Stimulated activated CD8-positive, alpha-beta memory T cell treated with anti-CD3 and anti-CD28 coated beads, Interleukin-4, amount 100 ng/mL, for 1 hour (primary cell): ENCODE data around the gene FAM117A.

Experiments used
- DNase-seq, 2 donors: peaks; one replicate each; pipeline ENCODE4 v3.0.0-alpha.2; 2020; ENCODE audit warnings: low read depth in 2 of 2, low spot score in 1 of 2

FAM117A gene

GRCh38 chr17:49708515-49709183 is 55.3 kb downstream of the FAM117A start:
- no peak for DNase-seq

DNA sequence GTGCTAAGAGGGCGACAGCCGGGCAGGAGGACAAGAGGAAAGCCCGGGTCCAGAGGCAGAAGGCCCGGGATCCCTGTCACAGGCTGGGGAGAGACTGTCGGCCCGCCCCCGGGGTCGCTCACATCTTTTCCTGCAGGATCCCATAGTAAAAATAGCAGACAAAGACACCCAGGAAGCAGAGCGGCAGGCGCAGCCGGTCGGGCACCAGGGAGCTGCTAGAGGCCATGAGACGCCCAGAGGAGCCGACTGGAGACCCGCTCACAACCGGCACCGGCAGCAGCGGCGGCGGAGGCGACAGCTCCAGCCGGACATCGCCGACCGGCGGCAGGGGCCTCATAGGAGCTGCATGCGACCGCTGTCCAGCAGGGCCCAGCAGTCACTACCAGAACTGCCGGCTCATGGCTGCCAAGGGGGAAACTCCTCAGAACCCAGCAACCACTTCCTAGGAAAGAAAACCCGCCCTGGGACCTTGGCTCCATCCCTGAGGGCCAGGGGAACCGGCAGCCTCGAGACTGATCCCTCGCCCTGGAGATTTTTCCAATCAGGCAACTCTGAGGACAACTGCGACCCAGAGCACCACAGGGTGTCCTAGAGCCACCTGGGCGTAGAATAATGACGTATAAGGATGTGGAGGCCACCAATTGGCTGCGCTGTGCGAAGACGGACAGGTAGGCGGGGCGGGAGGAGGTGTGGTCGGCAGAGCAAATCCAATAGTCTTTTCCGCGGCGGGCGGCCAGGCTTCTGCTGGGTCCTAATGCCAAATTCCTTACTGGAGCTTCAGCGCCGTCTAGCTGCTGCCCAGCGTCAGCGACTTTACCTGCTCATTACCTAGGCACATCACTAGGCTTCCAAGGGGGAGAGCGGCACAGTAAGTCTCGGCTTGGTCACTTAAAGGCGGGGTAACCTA is 56.1 kb downstream of the FAM117A start, which contains the start of gene SLC35B1:
Gene SLC35B1, minus strand, starts transcription at position 357 of the 907 bp plus-strand sequence. Its CDS starts 131 bp downstream, at position 226.
- peak; percentile 93 to 96 for DNase-seq

GRCh38 chr17:49707246-49707607 is 56.7 kb downstream of the FAM117A start:
- DNase-seq: no peak

DNA sequence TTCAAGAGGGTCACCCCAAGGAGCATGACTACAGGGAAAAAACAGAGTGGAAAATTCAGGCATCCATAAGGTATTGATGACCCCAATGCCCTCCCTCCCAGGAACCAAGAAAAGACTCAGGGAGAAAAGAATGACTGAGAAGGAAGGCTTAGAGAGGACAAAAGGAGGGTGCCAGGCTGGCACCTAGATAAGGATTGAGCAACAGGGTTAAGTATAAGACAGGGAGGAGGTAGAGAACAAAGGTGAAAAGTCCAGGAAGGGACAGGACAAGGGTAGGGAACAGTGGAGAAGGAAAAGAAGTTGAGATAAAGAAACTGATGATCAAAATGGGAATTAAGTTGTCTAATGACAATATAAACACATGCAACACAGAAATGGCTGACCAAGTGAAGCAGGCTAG is 58.7 kb downstream of the FAM117A start:
- no peak for DNase-seq

GRCh38 chr17:49703557-49704277 is 60.2 kb downstream of the FAM117A start:
- no peak for DNase-seq

- no peak for DNase-seq
Observed at GRCh38 chr17:49700960-49701359, 63.0 kb downstream of the FAM117A start.

GRCh38 chr17:49699966-49700575 is 63.9 kb downstream of the FAM117A start:
- no peak for DNase-seq

GRCh38 chr17:49698005-49698404 is 65.9 kb downstream of the FAM117A start:
- no peak for DNase-seq

DNA sequence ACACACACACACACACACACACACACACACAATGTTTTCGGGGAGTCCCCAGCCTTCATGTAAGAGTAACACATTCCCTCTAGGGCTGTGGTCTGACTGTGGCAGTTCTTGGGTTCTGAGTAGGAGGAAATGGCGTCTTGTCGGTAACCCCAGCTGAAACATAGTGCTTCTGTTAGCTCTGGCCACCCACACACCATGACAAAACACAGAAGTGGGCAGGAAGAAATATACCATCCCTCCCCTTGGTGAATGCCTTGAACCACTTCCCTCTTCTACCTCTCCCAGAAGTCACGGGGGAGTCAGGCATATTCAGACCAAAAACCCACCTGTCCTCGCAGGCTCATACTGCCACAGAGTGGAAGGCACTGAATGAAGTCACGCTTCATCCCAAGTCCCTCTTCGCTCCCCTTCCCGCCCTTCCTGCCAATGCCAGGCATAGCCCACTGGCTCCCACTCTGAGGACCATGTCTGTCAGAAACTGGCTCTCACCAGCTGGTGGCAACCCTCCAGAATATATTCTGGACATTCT is 67.6 kb downstream of the FAM117A start:
- DNase-seq: no peak

GRCh38 chr17:49695698-49696232 is 68.2 kb downstream of the FAM117A start:
- DNase-seq: no peak

DNA sequence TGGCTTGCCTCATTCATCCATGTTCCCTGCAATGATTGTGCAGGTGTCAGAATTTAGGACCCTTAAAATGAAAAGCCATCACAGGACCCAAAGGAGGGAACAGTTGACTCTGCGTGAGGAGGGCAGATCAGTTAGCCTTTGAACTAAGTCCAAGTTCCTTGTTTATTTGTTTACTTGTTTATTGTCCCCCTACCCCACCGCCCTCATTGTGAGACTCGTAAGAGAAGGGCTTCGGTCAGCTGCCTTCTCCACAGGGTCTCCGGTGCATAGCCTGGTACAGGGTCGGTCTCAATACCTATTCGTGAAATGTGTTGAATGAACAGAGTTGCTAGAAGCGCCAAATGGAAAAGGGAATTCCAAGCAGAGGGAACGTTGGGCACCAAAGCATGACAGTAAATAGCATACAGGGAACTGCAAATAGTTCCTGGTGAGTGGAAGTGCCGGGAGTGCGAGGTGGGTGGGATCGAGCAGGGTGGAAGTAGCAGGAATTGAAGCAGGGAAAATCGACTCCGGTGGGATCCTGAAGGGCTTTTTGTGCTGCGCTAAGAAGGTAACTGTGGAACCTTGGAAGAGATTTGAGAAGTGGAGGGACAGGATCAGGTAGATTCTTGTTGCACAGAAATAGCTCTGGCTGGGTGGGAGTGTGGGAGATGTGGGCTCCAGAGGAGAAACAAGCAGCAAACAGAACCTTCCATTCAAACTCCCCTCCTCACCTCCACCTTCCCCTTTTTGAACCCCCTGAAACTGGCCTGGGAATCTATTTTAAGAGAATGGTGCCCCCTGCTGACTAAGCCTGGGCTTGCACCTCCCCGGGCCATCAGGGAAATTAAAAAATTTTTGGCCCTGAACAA is 68.9 kb downstream of the FAM117A start:
- peak in 1 of 2 donors; percentile 46 for DNase-seq

- DNase-seq: no peak
Observed at GRCh38 chr17:49692751-49693150, 71.2 kb downstream of the FAM117A start.

DNA sequence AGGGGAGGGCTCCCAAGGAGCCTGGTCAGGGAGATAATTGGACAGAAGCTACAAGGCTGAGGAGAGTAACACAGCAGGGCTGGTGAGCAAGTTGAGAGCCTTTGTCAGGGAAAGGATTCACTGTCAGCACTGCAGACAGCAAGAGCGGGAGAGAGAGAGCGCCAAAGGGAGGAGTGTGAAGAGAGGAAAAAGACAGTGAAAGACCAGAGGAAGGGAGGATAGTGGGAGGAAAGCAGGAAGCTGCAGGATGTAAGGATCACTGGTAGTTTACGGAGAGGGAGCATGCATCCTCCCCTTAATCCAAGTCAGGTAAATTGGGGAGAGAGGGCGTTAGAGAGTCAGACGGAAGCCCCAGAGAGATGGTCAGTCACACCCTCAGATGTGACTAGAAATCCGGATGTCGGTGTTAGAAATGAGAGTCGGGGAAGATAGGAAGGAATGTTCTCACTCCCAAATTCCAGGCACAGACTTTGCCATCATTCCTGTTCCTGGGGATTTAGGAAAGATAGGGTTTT is 72.2 kb downstream of the FAM117A start:
- DNase-seq: no peak

DNA sequence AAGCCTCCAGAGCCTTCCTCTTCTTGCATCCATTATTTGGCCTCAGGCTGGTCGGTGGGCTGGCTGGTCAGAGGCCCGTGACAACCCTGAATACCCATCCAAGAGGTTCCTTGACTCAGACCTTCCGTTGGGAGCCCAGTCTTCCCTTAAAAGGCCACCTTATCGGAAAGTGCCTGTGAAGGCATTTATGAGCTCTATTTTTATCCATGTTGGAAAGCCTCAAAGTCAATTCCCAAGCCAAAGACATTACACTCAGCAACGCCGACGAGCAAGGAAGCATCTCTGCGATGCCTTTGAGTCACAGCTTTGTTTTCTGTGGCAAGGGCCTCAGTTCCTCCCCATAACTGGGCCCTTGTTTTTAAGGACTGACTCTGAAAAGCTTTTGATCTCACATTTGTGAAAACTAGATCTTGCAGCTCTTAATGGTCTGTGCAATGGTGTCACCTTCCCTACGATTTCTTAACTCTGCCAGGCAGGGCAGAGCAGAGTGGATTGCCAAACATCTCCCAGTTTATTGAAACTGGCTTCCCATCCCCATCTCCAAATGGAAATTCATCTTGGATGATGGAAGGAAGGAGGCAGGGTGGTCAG is 72.8 kb downstream of the FAM117A start:
- DNase-seq: no peak

DNA sequence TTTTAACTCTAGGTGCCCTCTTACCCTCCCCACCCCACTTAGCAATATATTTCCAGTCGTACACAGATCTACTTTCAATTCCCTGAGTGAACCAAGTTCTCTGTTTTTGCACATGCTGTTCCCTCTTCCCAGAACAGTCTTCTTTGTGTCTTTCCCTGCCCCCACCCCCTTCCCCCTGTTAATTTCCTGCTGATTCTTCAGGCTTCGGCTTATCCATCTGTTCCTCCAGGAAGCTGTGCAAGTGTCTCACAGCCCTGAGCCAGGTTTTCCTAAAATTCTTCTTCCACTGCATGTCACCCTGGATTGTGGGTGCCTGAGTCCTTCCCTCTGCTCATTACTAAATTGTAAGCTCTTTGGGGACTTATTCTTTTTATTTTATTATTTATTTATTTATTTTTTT is 73.7 kb downstream of the FAM117A start:
- no peak for DNase-seq

GRCh38 chr17:49688848-49689247 is 75.1 kb downstream of the FAM117A start:
- DNase-seq: no peak

DNA sequence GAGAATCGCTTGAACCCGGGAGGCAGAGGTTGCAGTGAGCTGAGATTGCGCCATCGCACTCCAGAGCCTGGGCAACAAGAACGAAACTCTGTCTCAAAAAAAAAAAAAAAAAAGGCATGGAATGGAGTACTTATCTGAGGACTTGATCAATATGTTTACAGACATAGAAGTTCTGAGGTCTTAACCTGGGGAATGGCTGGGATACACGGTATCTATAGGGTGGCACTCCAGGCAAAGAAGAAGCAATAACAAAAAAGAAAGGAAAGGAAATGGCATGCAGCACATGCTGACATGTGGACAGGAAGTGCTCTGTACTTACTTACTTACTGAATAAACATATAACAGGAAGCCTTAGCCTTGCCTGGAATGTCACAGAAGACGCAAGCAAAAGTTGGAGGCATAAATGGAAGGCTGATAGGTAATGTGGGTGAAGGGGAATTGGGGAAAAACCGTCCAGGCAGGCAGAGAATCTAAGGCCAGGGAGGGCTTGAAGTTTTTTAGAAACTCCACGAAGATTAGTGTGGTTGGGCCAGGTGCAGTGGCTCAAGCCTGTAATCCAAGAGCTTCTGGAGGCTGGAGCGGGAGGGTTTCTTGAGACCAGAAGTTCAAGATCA is 75.9 kb downstream of the FAM117A start:
- DNase-seq: no peak

DNA sequence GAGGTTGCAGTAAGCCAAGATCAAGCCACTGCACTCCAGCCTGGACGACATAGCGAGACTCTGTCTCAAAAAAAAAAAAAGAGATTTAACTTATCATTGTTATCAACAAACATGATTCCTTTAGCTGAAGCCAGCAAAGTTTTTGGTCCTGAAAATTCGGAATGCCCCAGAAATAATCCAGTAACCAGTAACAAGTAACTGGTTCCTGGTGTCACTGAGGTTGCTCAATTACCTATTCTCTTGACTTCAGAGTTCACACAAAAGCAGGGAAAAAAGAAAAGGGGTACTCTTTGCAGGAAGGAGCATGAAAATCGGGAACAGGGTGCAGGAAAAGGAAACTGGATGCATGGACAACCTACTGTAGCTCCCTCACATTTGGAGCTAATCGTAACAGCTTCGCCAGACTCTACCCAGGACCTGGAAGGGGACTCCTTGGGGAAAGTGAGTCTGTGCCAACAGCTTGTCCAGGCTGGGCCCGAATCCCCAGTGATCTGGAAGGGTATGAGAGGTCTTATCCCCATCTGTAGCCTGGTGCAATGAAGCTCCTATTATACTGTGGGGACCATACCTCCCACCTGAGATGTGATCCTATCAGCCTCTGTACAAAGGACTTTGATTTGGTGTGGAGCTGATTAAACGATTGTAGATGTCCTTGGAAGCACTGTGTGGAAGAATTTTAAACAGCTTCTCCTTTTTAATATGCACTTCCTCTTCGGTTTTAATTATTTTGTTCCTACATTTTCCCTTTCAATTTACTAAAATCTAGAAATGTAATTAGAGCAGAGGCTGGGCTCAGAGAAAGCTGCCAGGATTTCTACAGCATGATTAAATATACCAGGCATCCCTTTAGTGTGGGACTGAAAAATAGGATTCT is 82.6 kb downstream of the FAM117A start:
- no peak for DNase-seq
